Cardiac fibroblast (primary cell): ENCODE measurements around the gene ASTN2.

ENCODE experiments used
- DNase-seq, 2 donors: peaks; one replicate each; pipeline versions ENCODE4 v3.0.0 to v3.0.0-alpha.2; 2010; ENCODE audit warnings: low read depth in 2 of 2
- H3K4me3 ChIP-seq, 2 donors: replicated peaks in 1 of 2; 1 replicate in 1 of 2; 2 replicates in 1 of 2; pipeline ENCODE4 v1.5.1; 2011; ENCODE audit warnings: low read depth in 2 of 2, low read length in 2 of 2, mild to moderate bottlenecking in 2 of 2, moderate library complexity in 1 of 2
- CTCF ChIP-seq: IDR thresholded peaks from one replicate; pipeline ENCODE4 v1.5.1; 2011; ENCODE audit warnings: low read depth, mild to moderate bottlenecking, low read length, inconsistent platforms

ASTN2 gene

GRCh38 chr9:117021906-117022305 lies 393.0 kb downstream of the ASTN2 start:
- DNase-seq: no peak
- no peak for TF ChIP-seq CTCF
- no peak overlapping the region for H3K4me3 ChIP-seq

- H3K4me3 ChIP-seq: no peak overlapping the region
- no peak for TF ChIP-seq CTCF
These were observed 395.8 kb downstream of the ASTN2 start for GRCh38 chr9:117018966-117019617.

GRCh38 chr9:117017414-117017985 lies 397.4 kb downstream of the ASTN2 start:
- no peak for DNase-seq
- no peak for TF ChIP-seq CTCF

More at GRCh38 chr9:117018966-117019617, 395.8 kb downstream of the ASTN2 start:
- no peak for DNase-seq

GRCh38 chr9:117014061-117014460 lies 400.8 kb downstream of the ASTN2 start:
- no peak for DNase-seq
- TF ChIP-seq CTCF: no peak
- no peak overlapping the region for H3K4me3 ChIP-seq

More at GRCh38 chr9:117017414-117017985, 397.4 kb downstream of the ASTN2 start:
- no peak overlapping the region for H3K4me3 ChIP-seq

GRCh38 chr9:117013440-117013995 lies 401.3 kb downstream of the ASTN2 start:
- no peak for DNase-seq
- H3K4me3 ChIP-seq: no peak overlapping the region
- TF ChIP-seq CTCF: no peak

GRCh38 chr9:117010061-117010460 lies 404.8 kb downstream of the ASTN2 start:
- no peak for TF ChIP-seq CTCF
- DNase-seq: no peak
- H3K4me3 ChIP-seq: no peak overlapping the region
